Kidney tubule cell (primary cell): ENCODE data around the gene PLIN5.
A peak's percentile ranks its signal among the peaks of the same experiment; 100 is the strongest.

ENCODE experiments used
- DNase-seq: peaks from one replicate; pipeline ENCODE4 v3.0.0-alpha.2; 2018; ENCODE audit warnings: low spot score

PLIN5 gene, protein sequence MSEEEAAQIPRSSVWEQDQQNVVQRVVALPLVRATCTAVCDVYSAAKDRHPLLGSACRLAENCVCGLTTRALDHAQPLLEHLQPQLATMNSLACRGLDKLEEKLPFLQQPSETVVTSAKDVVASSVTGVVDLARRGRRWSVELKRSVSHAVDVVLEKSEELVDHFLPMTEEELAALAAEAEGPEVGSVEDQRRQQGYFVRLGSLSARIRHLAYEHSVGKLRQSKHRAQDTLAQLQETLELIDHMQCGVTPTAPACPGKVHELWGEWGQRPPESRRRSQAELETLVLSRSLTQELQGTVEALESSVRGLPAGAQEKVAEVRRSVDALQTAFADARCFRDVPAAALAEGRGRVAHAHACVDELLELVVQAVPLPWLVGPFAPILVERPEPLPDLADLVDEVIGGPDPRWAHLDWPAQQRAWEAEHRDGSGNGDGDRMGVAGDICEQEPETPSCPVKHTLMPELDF

DNA sequence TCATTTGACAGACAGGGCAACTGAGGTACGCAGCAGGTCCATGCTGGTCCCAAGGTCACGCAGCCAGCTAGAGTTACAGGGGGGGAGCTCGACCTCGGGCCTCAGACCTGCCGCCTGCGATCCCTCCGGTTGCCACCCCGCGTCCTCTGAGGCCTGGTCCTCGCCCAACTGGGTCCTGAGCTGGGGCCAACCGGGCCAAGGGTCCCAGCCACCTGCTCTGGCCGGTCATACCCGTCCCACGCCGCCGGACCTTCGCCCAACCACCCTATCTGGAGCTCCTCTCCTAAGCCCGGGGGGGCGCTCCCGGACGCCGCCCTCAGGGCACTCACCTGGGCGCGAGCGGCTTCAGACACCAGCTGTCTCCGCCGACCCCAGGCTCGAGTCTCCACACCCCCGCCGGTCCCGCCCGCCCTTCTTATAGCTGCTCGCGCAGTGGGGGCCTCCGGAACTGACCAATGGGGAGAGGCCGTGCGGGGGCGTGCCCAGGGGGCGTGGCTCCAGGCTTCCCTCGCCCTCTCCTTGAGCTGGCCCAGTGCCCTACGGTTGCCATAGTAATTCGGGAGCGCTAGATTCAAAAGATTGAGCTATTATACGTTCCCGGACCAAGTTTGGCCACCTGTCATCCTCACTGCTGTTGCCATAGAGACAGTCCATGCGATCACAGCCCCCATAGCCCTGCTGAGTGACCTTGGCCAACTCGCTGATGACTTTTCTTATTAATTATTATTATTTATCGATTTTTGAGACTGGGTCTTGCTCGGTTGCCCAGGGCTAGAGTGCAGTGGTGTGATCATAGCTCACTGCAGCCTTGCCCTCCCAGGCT lies at the start of gene PLIN5:
TSS of gene PLIN5 (minus strand) at position 389 of the 823 bp plus-strand sequence. CDS start 1,150 bp downstream, outside the sequence.
- peak; percentile 68 for DNase-seq

DNA sequence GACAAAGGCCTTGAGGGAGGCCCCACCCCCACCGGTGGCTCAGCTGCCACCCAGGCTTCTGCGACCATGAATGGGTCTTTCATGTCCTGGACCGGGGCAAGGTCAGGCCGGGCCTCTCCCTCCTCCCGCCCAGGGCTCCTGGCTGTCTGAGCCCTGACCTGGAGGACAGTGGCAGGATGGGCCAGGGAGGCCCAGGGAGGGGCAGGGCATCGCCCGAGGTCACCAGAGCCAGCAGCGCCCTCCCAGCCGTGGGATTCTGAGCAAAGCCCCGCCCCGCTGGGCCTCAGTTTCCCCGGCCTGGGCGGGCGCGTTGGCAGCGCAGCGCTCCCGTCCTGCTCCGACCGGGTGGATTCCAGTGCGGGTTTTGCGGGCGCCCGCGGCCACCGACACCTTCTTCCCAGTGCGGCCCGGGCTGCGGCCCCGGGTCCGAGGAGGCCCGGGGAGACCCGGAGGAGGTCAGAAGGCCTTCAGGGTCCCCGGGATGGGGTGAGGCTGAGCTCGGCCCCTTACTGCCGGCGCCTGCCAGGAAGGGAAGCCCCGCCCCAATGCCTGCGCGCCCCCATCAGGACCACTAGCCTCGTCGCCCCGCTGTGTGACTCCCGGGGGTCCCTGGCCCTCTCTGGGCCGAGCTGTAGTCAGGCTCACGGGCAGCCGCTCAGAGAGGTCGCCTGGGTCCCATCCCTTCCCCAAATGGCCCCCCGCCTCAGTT lies 49.1 kb upstream of the PLIN5 start:
- DNase-seq: no peak

DNA sequence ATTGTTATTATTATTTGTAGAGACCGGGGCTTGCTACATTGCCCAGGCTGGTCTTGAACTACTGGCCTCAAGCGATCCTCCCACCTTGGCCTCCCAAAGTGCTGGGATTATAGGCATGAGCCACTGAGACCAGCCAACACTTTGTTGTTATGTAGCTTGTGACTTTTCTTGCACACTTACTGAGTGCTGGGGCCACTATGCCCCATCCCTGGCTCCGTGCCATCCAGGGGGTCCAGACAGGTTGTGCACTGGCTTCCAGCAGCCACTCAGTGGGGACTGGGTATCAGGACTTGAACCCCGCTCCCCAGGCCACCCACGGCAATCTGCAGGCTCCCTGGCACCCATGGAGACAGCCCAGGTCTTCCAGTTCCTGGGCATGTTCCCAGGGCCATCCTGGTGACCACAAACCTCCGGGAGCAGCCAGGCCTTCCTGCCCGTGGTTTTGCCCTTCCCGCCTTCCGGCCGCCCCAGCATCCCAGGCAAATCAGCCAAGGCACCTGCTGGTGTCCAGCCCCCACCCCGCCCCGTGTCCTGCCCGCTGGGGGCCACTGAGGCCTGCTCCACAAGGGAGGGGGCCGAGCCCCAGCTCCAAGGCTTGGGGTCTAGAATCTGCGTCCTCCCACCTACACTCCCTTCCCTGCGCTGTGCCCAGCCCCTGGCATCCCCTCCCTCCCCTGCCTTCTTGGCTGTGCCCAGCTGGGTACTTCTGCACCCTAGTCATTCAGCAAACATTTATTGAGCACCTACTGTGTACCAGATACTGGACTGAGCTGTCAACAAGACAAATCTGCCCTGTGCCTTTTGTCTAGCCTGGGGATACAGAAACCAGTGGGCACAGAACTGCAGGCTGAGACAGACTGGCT lies 48.2 kb upstream of the PLIN5 start:
- no peak for DNase-seq

DNA sequence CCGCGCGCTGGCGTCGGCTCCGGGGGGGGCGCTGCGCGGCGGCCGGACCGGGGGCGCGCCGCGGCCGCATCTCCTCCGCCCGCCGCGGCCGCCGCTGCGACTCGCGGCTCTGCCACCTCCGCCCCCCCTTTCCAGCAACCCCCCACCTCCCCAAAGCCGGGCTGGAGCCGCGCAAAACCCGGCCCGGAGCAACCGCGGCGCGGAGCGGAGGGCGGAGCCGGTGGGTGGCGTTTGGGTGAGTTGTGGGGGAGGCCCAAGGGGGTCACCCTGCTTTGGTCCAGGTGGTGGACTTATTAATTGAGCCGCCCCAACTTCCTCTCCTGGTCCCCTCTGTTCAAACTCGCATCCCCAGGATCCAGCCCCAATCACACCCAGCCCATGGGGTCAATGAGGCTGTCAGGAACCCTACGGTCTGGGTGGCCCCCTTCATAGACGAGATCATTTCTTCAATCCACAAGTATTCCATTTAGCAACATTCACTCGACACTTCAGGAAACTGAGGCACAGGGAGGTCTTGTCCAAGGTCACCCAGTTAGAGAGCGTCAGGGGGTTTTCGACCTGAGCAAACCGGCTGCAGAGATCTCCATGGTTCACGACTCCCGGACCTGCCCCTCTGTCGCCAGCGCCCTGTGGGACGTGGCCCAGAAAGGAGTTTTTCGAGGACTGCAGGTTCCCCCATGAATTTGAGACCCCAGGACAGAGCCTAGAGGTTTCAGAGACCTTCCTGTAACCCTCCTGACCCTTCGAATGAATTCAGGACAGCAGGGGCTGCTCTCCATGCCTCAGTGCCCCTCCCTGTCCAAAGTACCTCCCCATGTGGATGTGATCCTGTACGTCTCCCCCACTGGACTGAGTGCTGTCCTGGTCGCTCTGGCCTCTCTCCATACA lies 46.9 kb upstream of the PLIN5 start:
- DNase-seq: no peak

DNA sequence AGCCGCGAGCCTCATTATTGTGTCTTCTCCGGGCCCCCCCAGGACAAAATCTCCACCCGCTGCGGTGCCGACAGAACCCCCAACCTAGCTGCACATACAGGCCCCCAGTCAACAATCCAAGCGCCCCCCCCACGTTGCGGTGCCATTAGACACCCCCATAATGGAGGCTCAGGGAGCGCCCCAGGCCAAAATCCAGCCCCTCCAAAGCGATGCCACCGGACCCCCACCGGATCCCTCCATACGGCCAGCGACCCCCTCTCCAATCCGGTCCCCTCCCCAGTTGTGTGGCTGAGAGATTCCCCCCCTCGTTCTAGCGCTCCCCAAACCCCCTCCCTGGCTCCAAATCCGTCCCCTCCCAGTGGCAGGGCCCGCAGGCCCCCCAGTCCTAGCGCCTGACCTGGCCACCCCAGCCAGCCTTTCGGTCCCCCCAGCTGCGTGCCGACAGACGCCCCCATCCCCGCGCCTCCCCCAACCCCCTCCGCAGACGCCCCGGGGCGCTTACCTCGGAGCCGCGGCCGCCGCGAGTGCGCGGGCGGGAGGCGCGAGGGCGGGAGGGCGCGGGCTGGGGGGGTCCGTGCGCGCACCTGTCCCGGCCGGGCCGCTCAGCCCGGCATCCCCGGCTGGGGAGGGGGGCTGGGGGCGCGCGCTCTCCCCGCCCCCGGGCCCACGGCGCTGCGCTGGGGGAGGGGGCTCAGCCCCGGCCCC lies 46.1 kb upstream of the PLIN5 start:
- DNase-seq: no peak

DNA sequence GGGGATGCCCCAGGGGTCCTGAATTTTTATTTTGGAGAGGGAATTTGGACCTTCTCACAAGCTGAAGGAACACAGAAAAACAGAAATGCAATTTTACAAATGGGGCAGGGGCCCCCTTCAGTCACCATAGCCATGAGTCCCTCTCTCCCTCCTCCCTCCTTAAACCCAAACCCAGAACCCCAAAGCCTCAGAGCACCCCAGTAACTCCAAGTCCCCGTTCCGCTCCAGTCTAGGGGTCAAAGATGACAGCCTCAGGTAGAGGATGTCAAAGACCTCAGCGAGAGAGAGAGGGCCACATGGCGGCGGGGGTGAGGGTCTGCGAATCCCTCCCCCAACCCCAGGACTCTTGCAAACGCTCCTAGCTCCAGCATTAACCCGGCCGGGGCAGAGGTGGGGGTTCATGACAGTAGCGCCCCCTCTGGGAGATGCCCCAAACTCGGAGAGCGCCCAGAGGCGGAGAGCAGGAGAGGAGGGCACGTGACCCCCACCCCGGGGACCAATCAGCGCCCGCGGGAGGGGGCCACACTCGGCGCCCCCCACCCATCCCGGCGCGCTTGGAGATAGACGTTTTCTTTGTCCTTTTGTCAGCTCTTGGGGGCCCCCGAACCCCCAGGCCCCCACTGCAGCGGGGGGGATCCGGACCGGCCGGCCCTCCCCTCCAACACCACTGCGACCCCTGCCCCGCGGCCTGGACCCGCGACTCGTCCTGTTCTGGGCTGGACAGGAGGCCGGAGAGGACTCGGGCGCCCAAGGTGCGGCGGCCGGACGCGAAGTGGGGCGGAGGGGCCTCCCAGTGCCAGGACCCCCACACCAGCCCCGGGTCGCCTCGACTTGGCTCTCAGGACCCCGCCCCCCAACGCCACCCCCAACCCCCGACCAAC lies 45.2 kb upstream of the PLIN5 start:
- no peak for DNase-seq

DNA sequence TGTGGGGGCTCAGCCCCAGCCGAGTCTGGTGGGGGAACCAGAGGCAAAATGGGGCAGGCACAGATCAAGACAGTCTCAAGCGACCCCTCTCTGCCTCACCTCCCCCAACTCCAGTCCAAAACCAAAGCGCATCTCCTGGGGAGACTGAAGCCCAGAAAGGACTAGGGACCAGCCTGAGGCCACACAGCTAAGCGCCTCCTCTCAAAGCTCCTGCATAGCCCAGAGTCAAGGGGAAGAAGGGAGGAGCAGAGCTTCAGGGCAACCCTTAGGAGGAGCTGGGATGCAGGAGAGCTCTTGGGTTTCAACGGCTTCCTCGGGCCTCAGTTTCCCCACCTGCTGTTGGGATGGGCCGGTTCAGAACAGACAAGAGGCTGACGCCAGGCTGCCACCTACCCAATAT lies 44.4 kb upstream of the PLIN5 start:
- DNase-seq: no peak

DNA sequence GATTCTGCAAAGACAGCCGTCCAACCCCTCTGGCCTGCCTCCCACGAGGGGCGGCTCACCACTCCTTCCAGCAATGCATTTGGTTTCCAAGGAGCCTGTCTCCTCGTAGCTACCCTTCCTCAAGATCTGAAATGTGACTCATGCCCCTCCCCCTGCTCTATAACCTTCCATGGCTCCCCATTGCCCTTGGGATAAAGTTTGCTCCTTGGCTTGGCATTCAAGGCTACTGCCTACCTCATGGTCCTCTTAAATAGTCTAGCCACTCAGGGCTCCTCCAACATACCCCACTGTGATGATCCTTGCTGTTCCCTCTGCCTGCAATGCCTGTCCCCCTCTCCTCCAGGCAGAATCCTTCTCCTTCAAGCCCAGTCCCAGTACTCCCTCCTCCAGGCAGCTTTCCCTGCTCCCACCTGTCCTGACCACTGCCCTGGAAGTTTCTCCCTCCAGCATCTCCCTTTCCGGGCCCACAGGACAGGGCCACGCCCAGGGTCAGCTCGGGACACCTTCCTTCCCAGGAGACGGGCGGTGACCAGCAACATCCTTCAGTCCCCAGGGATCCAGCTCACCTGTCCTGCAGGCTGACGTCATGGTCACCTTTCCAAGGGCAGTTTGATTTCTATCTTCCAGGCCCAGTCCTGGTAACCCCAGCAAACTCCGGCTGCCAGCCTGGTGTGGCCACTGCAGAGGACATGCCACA lies 43.7 kb upstream of the PLIN5 start:
- DNase-seq: no peak

DNA sequence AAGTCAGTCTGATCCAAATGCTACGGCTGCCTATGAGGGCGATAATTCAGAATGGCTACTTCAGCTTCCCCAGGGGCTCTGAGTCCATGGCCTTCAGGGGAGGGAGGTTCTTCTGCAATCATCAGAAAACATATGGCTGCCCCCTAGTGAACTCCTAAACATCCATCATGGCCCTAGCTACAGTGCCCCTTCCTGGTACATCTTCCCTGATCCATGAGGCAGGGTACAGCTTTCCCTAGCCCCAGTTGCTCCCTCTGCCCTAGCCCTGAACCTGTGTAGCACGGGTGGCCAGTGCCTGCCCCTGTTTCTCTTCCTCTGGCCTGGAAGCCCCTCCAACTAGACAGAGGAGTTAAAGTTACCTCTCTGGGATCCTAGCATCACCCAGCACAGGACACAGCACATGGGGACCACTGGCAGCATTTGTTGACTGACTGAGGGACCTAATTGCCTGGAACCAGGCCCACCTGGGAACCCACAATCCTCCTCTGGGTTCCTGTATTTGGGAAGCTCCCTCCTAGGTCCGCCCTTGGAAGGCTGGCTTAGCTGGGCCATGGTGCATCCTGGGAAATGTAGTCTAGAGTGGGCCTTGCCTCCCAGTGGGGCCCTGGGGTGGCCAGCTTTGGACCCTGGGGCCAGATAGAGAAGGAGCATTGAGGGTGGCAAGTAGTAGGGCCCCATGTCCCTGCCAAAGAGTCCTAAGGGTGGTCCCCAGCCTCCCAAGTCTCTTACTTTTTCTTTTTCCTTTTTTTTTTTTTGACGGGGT lies 42.2 kb upstream of the PLIN5 start:
- DNase-seq: no peak

DNA sequence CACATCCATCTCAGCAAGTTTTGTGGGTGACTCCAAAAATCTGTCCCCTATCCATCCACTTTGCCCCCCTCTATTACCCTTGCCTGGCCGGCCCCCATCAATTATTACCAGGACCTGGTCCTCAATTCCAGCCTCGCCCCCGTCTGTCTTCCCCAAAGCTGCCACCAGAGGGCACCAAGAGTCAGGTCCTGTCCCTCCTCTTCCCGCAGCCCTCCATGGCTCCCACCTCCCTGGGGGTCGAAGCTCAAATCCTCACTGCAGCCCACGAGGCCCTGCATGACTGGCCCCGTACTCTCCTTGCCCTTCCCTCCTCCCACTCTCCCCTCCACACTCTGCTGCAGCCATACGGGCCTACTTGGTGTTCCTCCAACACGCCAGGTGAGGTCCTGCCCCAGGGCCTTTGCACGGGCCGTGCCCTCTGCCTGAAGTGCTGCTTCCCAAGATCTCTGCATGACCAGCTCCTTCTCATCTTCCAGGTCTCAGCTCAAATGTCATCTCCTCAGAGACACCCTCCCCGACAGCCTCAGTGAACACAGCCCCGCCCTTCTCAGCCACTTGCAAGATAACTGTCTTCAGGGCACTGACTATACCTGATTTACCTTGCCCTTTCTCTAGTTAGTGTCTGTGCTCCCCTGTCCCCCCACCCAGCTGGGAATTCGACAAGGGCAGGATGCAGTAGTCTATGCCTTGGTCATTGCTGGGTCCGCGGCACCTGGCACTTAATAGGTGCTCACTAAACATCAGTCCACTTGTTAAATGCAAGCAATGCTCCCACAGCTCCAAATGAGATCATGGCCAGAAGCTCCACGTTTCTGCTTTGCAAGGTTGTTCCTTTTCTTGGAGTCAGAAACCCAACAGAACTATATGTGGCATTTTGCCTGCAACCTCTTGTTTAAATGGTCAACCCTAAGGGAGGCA lies 41.3 kb upstream of the PLIN5 start:
- DNase-seq: peak; percentile 54

DNA sequence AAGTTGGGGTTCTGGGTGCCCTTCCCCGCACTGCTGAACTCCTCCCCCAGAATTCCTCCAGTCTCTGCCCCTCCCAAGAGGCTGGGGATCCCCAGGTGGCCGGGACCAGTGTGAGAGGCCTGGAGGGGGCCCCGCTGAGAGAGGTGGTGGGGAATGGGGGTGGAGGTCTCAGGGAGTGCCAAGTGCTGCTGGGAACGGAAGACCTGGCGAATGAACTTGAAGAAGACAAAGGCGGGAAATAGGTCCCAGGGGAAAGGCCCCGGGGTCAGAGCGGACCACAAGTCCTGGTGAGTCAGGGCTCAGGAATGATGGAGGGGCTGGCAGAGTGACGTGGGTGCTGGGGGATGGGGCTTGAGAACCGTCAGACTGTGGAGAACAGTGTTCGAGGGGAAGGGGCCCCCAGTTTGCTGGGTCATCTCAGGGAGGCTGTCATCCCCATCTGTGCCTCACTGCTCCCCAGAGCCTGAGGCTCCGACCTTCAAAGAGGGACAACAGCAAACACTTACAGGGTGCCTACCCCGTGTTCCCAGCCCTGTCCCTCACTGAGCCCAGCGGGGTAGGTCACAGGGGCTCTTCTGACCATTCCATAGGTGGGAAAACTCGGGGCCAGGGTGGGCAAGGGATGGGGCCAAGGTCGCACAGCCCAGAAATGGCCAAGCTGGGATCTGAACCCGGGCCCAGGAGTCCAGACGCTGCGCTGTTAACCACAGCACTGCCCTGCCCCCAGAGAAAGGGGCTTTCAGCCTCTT lies 40.4 kb upstream of the PLIN5 start:
- DNase-seq: peak; percentile 86

DNA sequence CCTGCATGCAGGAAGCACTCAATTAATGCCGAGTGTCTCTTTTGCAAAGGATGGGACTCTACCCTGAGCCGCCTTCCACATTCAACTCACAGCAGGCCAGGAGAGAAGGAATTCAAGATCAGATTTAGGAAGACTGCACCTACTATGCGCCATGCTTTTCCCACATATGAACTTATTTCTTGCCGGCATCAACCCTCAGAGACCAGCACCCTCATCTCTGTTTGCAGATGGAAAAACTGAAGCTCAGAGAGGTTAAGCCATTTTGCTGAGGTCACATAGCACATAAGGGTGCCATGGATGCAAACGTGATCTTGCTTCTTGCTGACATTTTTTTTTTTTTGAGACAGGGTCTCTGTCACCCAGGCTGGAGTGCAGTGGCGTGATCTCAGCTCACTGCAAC lies 38.7 kb upstream of the PLIN5 start:
- no peak for DNase-seq

DNA sequence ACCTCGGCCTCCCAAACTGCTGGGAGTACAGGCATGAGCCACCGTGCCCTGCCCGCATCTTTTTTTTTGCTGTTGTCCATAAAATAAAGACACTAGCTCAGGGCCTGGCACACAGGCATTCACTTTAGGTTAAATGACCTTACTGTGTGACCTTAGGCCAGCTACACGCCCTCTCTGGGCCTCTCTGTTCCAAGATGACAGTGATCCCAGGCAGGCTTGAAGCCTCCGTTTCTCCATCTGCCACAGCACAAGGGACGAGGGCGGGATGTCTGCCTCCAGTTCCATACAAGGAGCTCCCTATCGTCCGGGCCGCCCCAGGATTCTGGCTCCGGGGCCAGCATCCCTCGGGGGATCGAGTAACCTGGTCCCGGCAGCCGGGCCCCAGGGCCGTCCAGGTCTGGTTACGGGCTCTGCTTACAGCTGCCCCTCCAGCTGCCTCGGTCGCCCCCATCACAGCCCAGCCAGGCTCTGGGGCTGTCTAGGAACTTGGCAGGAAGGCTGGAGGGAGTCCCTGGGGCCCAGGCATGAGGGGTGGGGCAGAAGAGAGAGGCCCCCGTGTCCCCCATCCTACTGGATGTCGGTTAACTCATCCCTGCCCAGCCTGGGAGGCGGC lies 36.4 kb upstream of the PLIN5 start:
- no peak for DNase-seq

DNA sequence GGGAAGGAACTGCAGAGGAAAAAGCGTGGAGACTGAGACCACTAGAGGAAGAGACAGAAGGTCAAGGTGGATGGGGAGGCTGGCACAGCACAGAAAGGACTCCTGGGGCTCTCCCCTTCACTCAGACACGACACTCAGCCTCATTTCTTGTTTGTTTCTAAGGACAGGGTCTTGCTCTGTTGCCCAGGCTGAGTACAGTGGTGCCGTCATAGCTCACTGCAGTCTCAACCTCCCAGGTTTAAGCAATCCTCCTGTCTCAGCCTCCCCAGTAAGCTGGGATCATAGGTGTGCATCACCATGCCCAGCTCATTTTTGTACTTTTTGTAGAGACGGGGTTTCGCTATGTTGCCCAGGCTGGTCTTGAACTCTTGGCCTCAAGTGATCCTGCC lies 35.9 kb upstream of the PLIN5 start:
- no peak for DNase-seq

DNA sequence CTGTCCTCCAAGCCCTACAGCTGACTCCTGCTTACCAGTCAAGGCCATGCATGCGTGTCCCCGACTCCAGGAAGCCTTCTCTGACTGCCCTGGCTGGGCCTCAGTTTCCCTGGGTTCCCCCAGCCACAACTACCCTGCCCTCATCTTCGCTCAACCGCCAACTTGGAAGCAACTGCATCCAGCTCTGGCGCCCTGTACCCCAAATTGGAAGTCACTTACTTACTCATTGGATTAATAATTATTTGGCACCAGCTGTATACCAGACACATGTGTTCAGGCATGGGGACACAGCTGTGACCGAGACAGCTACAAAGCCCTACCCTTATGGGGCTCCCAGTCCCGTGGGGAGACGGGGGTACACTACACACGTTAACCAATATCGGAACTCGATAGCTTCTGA lies 35.4 kb upstream of the PLIN5 start:
- no peak for DNase-seq
